K562 (cell line): Measurements from ENCODE around the gene NCKIPSD. TPM values are rescaled to one million over a fixed set of nuclear protein-coding genes. Genes with fewer than 3 reads are reported as not detected.

ENCODE experiments used
- ATAC-seq: fragments of 200-7000 bp; cut with Tn5 transposase; 3 replicates; pipeline ENCODE4 v1.9.1; 2020; ENCODE audit warnings: moderate library complexity
- BruUV-seq: library from RNA; stranded (reverse); fragments of 400-500 nt; replicated peaks from 2 replicates; lab custom pipeline; 2021; lab: Mats Ljungman, UMichigan
- CTCF ChIA-PET: fragments of 300-600 bp; formaldehyde crosslinking; extraction: SDS; loops from one replicate; lab custom pipeline; 2021; ENCODE audit warnings: low intra/inter-chr PET ratio; lab: Yijun Ruan, JAX
- POLR2A ChIA-PET: fragments of 300-600, 350-650 bp; sonication (Branson Sonifier 250); formaldehyde crosslinking; extraction: SDS; loops from one replicate; lab custom pipeline; 2021; ENCODE audit warnings: antibody characterized with exemption, inconsistent platforms; lab: Yijun Ruan, JAX
- DNase-seq, 4 experiments: peaks; one replicate each; pipeline versions ENCODE4 v3.0.0 to v3.0.0-alpha.2; 2011 to 2018; ENCODE audit warnings: low spot score in 3 of 4, mixed read lengths in 3 of 4; ENCODE audit errors: extremely low read depth in 1 of 4
- FAIRE-seq: peaks from 2 replicates; lab custom pipeline; 2011; peaks lifted over from hg19 to GRCh38; lab: Jason Lieb, UNC
- H2AFZ ChIP-seq: 2 replicates; pipeline ENCODE4 v1.6.0; 2011; ENCODE audit warnings: low read depth, low read length, control low read depth, inconsistent platforms
- H3K27ac ChIP-seq: fragments of 200-600 bp; 3 replicates; pipeline ENCODE4 v1.8.0; 2011; ENCODE audit warnings: low read depth, mild to moderate bottlenecking, control low read depth, inconsistent platforms, low read length, moderate library complexity, mixed read lengths; ENCODE audit errors: extremely low read depth
- H3K27me3 ChIP-seq, 2 experiments: fragments of 300-600 bp in 1 of 2; 2 replicates in 1 of 2; 3 replicates in 1 of 2; pipeline versions ENCODE4 v1.6.0 to v1.8.0; 2011; ENCODE audit warnings: inconsistent platforms in 2 of 2, low read length in 2 of 2, mild to moderate bottlenecking in 1 of 2, mixed read lengths in 1 of 2, moderate library complexity in 1 of 2; ENCODE audit not compliant: control insufficient read depth in 2 of 2, insufficient read depth in 2 of 2
- H3K36me3 ChIP-seq: fragments of 300-600 bp; 3 replicates; pipeline ENCODE4 v1.8.0; 2011; ENCODE audit warnings: mild to moderate bottlenecking, low read length, inconsistent platforms; ENCODE audit not compliant: control insufficient read depth, insufficient read depth
- H3K4me1 ChIP-seq, 2 experiments: fragments of 200-600 bp in 1 of 2; replicated peaks in 1 of 2; 2 replicates in 1 of 2; 3 replicates in 1 of 2; pipeline versions ENCODE4 v1.5.1 to v1.8.0; 2011; ENCODE audit warnings: inconsistent platforms in 2 of 2, low read length in 2 of 2, mild to moderate bottlenecking in 1 of 2, mixed read lengths in 1 of 2, moderate library complexity in 1 of 2; ENCODE audit not compliant: control insufficient read depth in 2 of 2, insufficient read depth in 2 of 2
- H3K4me2 ChIP-seq: 2 replicates; pipeline ENCODE4 v1.6.1; 2011; ENCODE audit warnings: low read length, control low read depth, inconsistent platforms, mixed read lengths; ENCODE audit not compliant: insufficient read depth
- H3K4me3 ChIP-seq: fragments of 200-600 bp; sonication (generic), shearing (Covaris generic); 2 replicates; pipeline ENCODE4 v1.5.1; 2016; ENCODE audit warnings: control low read depth, inconsistent platforms
- H3K79me2 ChIP-seq: fragments of 200-600 bp; 3 replicates; pipeline ENCODE4 v1.8.0; 2011; ENCODE audit warnings: low read length, inconsistent platforms; ENCODE audit not compliant: control insufficient read depth, insufficient read depth
- H3K9ac ChIP-seq, 2 experiments: 2 replicates each; pipeline versions ENCODE4 v1.6.0 to v1.6.1; 2011; ENCODE audit warnings: low read depth in 2 of 2, low read length in 2 of 2, control low read depth in 1 of 2, inconsistent platforms in 1 of 2, mild to moderate bottlenecking in 1 of 2, mixed read lengths in 1 of 2; ENCODE audit not compliant: insufficient read depth in 1 of 2
- H3K9me1 ChIP-seq: one replicate; pipeline ENCODE4 v1.6.0; 2011; ENCODE audit warnings: inconsistent platforms, mild to moderate bottlenecking, low read length, moderate library complexity; ENCODE audit not compliant: control insufficient read depth, insufficient read depth
- H3K9me3 ChIP-seq: replicated peaks from 2 replicates; pipeline ENCODE4 v1.5.1; 2011; ENCODE audit warnings: low read depth, low read length, inconsistent platforms; ENCODE audit not compliant: control insufficient read depth, insufficient read depth
- H4K20me1 ChIP-seq: replicated peaks from 2 replicates; pipeline ENCODE4 v1.6.1; 2011; ENCODE audit warnings: low read length, inconsistent platforms, mixed read lengths; ENCODE audit not compliant: control insufficient read depth, insufficient read depth
- KDM5B ChIP-seq: fragments of 200-600 bp; sonication (generic); IDR thresholded peaks from 2 replicates; pipeline ENCODE4 v1.6.1; 2012; ENCODE audit warnings: low read depth, mild to moderate bottlenecking, moderate library complexity, low read length, control low read depth, inconsistent platforms; ENCODE audit not compliant: insufficient replicate concordance
- MEIS2 ChIP-seq: fragments of 450-650 bp; IDR thresholded peaks from 2 replicates; pipeline ENCODE4 v1.6.1; 2014; ENCODE audit warnings: mild to moderate bottlenecking; ENCODE audit not compliant: partially characterized antibody
- RCOR1 ChIP-seq, 2 experiments: IDR thresholded peaks; 2 replicates each; pipeline ENCODE4 v1.6.1; 2012; ENCODE audit warnings: low read depth in 2 of 2, low read length in 2 of 2, borderline replicate concordance in 1 of 2, improper control_type of control experiment in 1 of 2
- STAT5B ChIP-seq: fragments of 250-450 bp; sonication (Bioruptor Pico); IDR thresholded peaks from 2 replicates; pipeline ENCODE4 v1.8.0; 2021; ENCODE audit warnings: mild to moderate bottlenecking, inconsistent platforms
- ZNF184 ChIP-seq: sonication (generic); formaldehyde crosslinking; IDR thresholded peaks from 2 replicates; pipeline ENCODE4 v1.5.0; 2020; ENCODE audit warnings: missing genetic modification reagents
- WGBS: fragments of 100-300 bp; shearing (Covaris generic); methylation state at CpG from one replicate; pipeline ENCODE4 v1.1.6; 2016; ENCODE audit warnings: low coverage, mixed read lengths; ENCODE audit not compliant: insufficient coverage; ENCODE audit errors: missing lambda C conversion rate; 5-methylcytosine and 5-hydroxymethylcytosine counted together
- in situ Hi-C: fragments of 300-500 bp; cut with MboI; formaldehyde crosslinking; loops from 4 replicates; pipeline ENCODE4 v1.15.0; 2018; ENCODE audit warnings: inconsistent platforms, mixed read lengths
- intact Hi-C: fragments of 100-400 bp; cut with micrococcal nuclease; formaldehyde crosslinking; loops from 2 replicates; pipeline ENCODE4 v1.14.2; 2022
- polyA plus RNA-seq, 8 experiments: library from polyadenylated mRNA; depleted of rRNA in 4 of 8; stranded (reverse) in 5 of 8; unstranded in 3 of 8; fragments of >200 nt; fragmentation: Nextera tagmentation in 2 of 8; fragmentation: Illumina TruSeq in 1 of 8; extraction: Ambion mirVana in 2 of 8; extraction: Trizol in 1 of 8; gene quantifications; 2 replicates each; pipeline versions ENCODE4 v1.2.1 to v1.2.3, GENCODE V29; 2011 to 2014; ENCODE audit warnings: inconsistent platforms in 1 of 8, missing spikeins in 1 of 8
- total RNA-seq, 7 experiments: library from RNA; depleted of rRNA in 6 of 7; stranded (reverse); fragments of >200 nt in 6 of 7; fragmentation: Illumina TruSeq in 2 of 7; extraction: Trizol in 2 of 7; gene quantifications; 2 replicates each; pipeline versions ENCODE4 v1.2.1 to v1.2.3, GENCODE V29; 2011 to 2021; ENCODE audit warnings: low replicate concordance in 1 of 7
- TF ChIP-seq, protein P1 (sequence below): fragments of 450-650 bp; IDR thresholded peaks from 2 replicates; pipeline ENCODE4 v1.7.1; 2018; ENCODE audit warnings: mild to moderate bottlenecking, low read depth; ENCODE audit not compliant: partially characterized antibody
- TF ChIP-seq, protein P2 (sequence below), 2 experiments: fragments of 450-650 bp in 1 of 2; sonication (generic) in 1 of 2; formaldehyde crosslinking in 1 of 2; IDR thresholded peaks; 2 replicates each; pipeline versions ENCODE4 v1.7.1 to v1.9.0; 2016 to 2022; ENCODE audit warnings: inconsistent platforms in 1 of 2, mild to moderate bottlenecking in 1 of 2, missing genetic modification reagents in 1 of 2

NCKIPSD gene
- total and polyA plus RNA-seq, 9 of the 15 experiments (the other 6 are each of a cell fraction or from before 2014, with no cell fraction given): 0.49 to 24.4 (median 12.3) TPM

DNA sequence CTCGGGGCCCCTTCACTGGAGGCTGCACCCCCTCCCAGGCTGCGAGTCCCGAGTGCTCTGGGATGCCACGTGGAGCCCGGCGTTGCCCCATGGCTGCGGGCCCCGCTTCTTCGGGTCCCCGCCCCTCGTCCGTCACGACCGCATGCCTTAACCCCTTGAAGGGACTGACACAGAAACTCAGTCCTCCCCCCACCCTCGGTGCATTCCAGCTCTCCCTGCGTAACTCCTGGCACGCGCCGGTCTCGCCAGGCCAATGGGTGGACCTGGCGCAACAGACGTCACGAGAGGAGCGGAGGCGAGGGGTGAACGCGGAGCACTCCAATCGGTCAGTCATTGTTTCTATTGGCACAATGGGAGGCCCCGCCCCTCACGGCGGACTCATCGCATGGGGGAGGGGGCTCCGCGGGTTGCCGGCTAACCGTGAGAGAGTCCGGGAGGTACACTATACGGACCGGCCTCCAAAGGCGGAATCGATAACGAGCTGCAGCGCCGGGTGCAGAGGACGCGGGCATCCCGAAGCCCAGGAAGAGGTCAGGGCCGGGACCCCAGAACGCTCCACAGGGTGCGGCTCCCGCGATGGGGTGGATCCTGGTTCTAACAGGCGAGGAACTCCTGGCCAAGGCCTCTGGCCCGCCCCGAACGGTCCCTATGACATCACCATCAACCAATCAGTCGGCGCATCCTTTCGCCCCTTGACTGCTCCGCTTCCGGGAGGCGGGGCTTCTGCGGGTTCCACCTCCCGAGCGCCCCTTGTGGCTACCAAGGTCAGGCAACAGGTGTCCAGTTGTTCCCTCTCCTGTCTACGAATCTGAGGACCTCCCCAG lies 22.0 kb downstream of the NCKIPSD start:
- Histone ChIP-seq H4K20me1 (no peaks in the 10 kb centered on the region), H3K36me3 (peaks cover 2% of the 10 kb centered on the region; the same call in 1 of the 3 replicates), H3K27me3 (no peaks in the 10 kb centered on the region; a peak in 1 of 5 replicates), H3K4me1 (peaks cover 2 to 36% of the 10 kb centered on the region in 2 experiments; a peak in 4 of 5 replicates), H3K9me1 (no peaks in the 10 kb centered on the region), H3K79me2 (no peaks in the 10 kb centered on the region), H3K4me3 (peak overlapping the region; percentile 55), H3K4me2 (peak overlapping the region; percentile 81), H3K9ac (peak overlapping the region; percentile 88 to 94), H2AFZ (peak overlapping the region; percentile 89), H3K9me3 (no peaks in the 10 kb centered on the region), H3K27ac (peak overlapping the region; percentile 91)
- WGBS: under 1% methylated on average over 48 of the region's 66 CpGs
- ChIA-PET CTCF (interaction anchor here (0.6 kb wide), 1 partner anchor 390 kb away, joined by 3 read pairs; no protein-coding TSS in a partner anchor), POLR2A (interaction anchor here (1.0 to 1.7 kb wide), 5 partner anchors 10 to 113 kb away, joined by 3 to 7 read pairs (median 5); no protein-coding TSS in a partner anchor)
- intact Hi-C loops: no loop called here
- BruUV-seq: TSS peak; percentile 93
- DNase-seq (peak; percentile 97 to 99 (median 97)), ATAC-seq (peak; percentile 94), FAIRE-seq (peak; percentile 97)
- in situ Hi-C loops: no loop called here
- TF ChIP-seq, protein P1, sequence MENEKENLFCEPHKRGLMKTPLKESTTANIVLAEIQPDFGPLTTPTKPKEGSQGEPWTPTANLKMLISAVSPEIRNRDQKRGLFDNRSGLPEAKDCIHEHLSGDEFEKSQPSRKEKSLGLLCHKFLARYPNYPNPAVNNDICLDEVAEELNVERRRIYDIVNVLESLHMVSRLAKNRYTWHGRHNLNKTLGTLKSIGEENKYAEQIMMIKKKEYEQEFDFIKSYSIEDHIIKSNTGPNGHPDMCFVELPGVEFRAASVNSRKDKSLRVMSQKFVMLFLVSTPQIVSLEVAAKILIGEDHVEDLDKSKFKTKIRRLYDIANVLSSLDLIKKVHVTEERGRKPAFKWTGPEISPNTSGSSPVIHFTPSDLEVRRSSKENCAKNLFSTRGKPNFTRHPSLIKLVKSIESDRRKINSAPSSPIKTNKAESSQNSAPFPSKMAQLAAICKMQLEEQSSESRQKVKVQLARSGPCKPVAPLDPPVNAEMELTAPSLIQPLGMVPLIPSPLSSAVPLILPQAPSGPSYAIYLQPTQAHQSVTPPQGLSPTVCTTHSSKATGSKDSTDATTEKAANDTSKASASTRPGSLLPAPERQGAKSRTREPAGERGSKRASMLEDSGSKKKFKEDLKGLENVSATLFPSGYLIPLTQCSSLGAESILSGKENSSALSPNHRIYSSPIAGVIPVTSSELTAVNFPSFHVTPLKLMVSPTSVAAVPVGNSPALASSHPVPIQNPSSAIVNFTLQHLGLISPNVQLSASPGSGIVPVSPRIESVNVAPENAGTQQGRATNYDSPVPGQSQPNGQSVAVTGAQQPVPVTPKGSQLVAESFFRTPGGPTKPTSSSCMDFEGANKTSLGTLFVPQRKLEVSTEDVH: peak; percentile 69
- peak; percentile 38 for TF ChIP-seq MEIS2
- TF ChIP-seq, protein P2, sequence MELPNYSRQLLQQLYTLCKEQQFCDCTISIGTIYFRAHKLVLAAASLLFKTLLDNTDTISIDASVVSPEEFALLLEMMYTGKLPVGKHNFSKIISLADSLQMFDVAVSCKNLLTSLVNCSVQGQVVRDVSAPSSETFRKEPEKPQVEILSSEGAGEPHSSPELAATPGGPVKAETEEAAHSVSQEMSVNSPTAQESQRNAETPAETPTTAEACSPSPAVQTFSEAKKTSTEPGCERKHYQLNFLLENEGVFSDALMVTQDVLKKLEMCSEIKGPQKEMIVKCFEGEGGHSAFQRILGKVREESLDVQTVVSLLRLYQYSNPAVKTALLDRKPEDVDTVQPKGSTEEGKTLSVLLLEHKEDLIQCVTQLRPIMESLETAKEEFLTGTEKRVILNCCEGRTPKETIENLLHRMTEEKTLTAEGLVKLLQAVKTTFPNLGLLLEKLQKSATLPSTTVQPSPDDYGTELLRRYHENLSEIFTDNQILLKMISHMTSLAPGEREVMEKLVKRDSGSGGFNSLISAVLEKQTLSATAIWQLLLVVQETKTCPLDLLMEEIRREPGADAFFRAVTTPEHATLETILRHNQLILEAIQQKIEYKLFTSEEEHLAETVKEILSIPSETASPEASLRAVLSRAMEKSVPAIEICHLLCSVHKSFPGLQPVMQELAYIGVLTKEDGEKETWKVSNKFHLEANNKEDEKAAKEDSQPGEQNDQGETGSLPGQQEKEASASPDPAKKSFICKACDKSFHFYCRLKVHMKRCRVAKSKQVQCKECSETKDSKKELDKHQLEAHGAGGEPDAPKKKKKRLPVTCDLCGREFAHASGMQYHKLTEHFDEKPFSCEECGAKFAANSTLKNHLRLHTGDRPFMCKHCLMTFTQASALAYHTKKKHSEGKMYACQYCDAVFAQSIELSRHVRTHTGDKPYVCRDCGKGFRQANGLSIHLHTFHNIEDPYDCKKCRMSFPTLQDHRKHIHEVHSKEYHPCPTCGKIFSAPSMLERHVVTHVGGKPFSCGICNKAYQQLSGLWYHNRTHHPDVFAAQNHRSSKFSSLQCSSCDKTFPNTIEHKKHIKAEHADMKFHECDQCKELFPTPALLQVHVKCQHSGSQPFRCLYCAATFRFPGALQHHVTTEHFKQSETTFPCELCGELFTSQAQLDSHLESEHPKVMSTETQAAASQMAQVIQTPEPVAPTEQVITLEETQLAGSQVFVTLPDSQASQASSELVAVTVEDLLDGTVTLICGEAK (IDR thresholded peaks at IDR 0.05): 0 out of 2 replicates have a peak, but pooled peaks have one; percentile 23
- TF ChIP-seq, protein P2 (CRISPR knock-in tag; IDR thresholded peaks at IDR 0.05): no peak
- TF ChIP-seq RCOR1 (IDR thresholded peaks at IDR 0.05; ENCODE audit: borderline replicate concordance in 1 of 2, low read depth in 2 of 2, low read length in 2 of 2): 0 out of 4 replicates have a peak, but pooled peaks of 1 of the 2 experiments have one; percentile 2
- TF ChIP-seq KDM5B: peak; percentile 67
- TF ChIP-seq ZNF184: no peak
- no peak for TF ChIP-seq STAT5B
